HepG2 (cell line): ENCODE measurements around the gene FBLN7. TPM values are rescaled to one million over a fixed set of nuclear protein-coding genes. Genes with fewer than 3 reads are reported as not detected.

Source experiments
- BORCS8-MEF2B ChIP-seq: sonication (generic); formaldehyde crosslinking; IDR thresholded peaks from 2 replicates; pipeline ENCODE4 v1.8.0; 2022; ENCODE audit warnings: mild to moderate bottlenecking, missing genetic modification reagents
- EEA1 ChIP-seq: sonication (generic); formaldehyde crosslinking; IDR thresholded peaks from 2 replicates; pipeline ENCODE4 v1.5.1; 2020; ENCODE audit warnings: mild to moderate bottlenecking, missing genetic modification reagents, borderline replicate concordance
- IKZF4 ChIP-seq: sonication (generic); formaldehyde crosslinking; IDR thresholded peaks from 2 replicates; pipeline ENCODE4 v1.5.1; 2020; ENCODE audit warnings: borderline replicate concordance, mild to moderate bottlenecking, low read depth, missing genetic modification reagents; ENCODE audit errors: not compliant biosample characterization
- KDM5B ChIP-seq: sonication (generic); formaldehyde crosslinking; IDR thresholded peaks from 2 replicates; pipeline ENCODE4 v1.4.0; 2020; ENCODE audit warnings: missing genetic modification reagents, mild to moderate bottlenecking, borderline replicate concordance
- ONECUT2 ChIP-seq: sonication (generic); formaldehyde crosslinking; IDR thresholded peaks from 2 replicates; pipeline ENCODE4 v1.4.0; 2020; ENCODE audit warnings: missing genetic modification reagents
- POGZ ChIP-seq: sonication (generic); formaldehyde crosslinking; IDR thresholded peaks from 2 replicates; pipeline ENCODE4 v1.4.0; 2020; ENCODE audit warnings: mild to moderate bottlenecking, missing genetic modification reagents
- POLR2AphosphoS5 ChIP-seq: IDR thresholded peaks from 2 replicates; pipeline ENCODE4 v1.6.1; 2012; ENCODE audit warnings: low read depth, low read length
- REPIN1 ChIP-seq: sonication (generic); formaldehyde crosslinking; IDR thresholded peaks from 2 replicates; pipeline ENCODE4 v1.8.0; 2022; ENCODE audit warnings: missing genetic modification reagents, low read depth, mild to moderate bottlenecking, borderline replicate concordance
- SCMH1 ChIP-seq: sonication (generic); formaldehyde crosslinking; IDR thresholded peaks from 2 replicates; pipeline ENCODE4 v1.9.0; 2021; ENCODE audit warnings: missing genetic modification reagents, mild to moderate bottlenecking, borderline replicate concordance
- TCF12 ChIP-seq, 2 experiments: fragments of 450-650 bp in 1 of 2; sonication (generic) in 1 of 2; formaldehyde crosslinking in 1 of 2; IDR thresholded peaks; 2 replicates each; pipeline versions ENCODE4 v1.6.1 to v1.8.0; 2017 to 2022; ENCODE audit warnings: antibody characterized with exemption in 1 of 2, mild to moderate bottlenecking in 1 of 2, missing genetic modification reagents in 1 of 2, moderate library complexity in 1 of 2
- YY1 ChIP-seq: IDR thresholded peaks from 2 replicates; pipeline ENCODE4 v1.6.1; 2011; ENCODE audit warnings: low read length, low read depth, moderate library complexity, mild to moderate bottlenecking; ENCODE audit not compliant: insufficient read depth, insufficient replicate concordance
- ZBTB38 ChIP-seq: sonication (generic); formaldehyde crosslinking; IDR thresholded peaks from 2 replicates; pipeline ENCODE4 v1.5.1; 2020; ENCODE audit warnings: mild to moderate bottlenecking, missing genetic modification reagents
- ZMYM3 ChIP-seq: sonication (generic); formaldehyde crosslinking; IDR thresholded peaks from 2 replicates; pipeline ENCODE4 v1.5.1; 2020; ENCODE audit warnings: mild to moderate bottlenecking, missing genetic modification reagents
- ZNF142 ChIP-seq: sonication (generic); formaldehyde crosslinking; IDR thresholded peaks from 2 replicates; pipeline ENCODE4 v1.4.0; 2020; ENCODE audit warnings: missing genetic modification reagents
- ZNF333 ChIP-seq: sonication (generic); formaldehyde crosslinking; IDR thresholded peaks from 2 replicates; pipeline ENCODE4 v1.4.0; 2020; ENCODE audit warnings: mild to moderate bottlenecking, missing genetic modification reagents, borderline replicate concordance
- ZNF441 ChIP-seq: sonication (generic); formaldehyde crosslinking; IDR thresholded peaks from 2 replicates; pipeline ENCODE4 v1.7.0; 2021; ENCODE audit warnings: missing genetic modification reagents, borderline replicate concordance
- ZNF501 ChIP-seq: sonication (generic); formaldehyde crosslinking; IDR thresholded peaks from 2 replicates; pipeline ENCODE4 v1.5.1; 2020; ENCODE audit warnings: mild to moderate bottlenecking, moderate library complexity, missing genetic modification reagents
- ZNF557 ChIP-seq: sonication (generic); formaldehyde crosslinking; IDR thresholded peaks from 2 replicates; pipeline ENCODE4 v1.4.0; 2020; ENCODE audit warnings: missing genetic modification reagents
- ZNF652 ChIP-seq: IDR thresholded peaks from 2 replicates; pipeline ENCODE4 v1.6.1; 2016; ENCODE audit warnings: low read depth, borderline replicate concordance
- ZNF776 ChIP-seq: sonication (generic); formaldehyde crosslinking; IDR thresholded peaks from 2 replicates; pipeline ENCODE4 v1.4.0; 2020; ENCODE audit warnings: mild to moderate bottlenecking, missing genetic modification reagents
- ZNF891 ChIP-seq: sonication (generic); formaldehyde crosslinking; IDR thresholded peaks from 2 replicates; pipeline ENCODE4 v1.5.0; 2020; ENCODE audit warnings: mild to moderate bottlenecking, missing genetic modification reagents
- ZUFSP ChIP-seq: sonication (generic); formaldehyde crosslinking; IDR thresholded peaks from 2 replicates; pipeline ENCODE4 v1.9.0; 2021; ENCODE audit warnings: missing genetic modification reagents, mild to moderate bottlenecking, borderline replicate concordance
- polyA plus RNA-seq, 8 experiments: library from polyadenylated mRNA; depleted of rRNA in 3 of 8; stranded (reverse) in 7 of 8; unstranded in 1 of 8; fragments of >200 nt; fragmentation: Illumina TruSeq in 4 of 8; extraction: Trizol in 4 of 8; gene quantifications; 2 replicates each; pipeline versions ENCODE4 v1.2.1 to v1.2.3, GENCODE V29; 2011 to 2016; ENCODE audit warnings: low read depth in 4 of 8, missing spikeins in 1 of 8, mixed read lengths in 1 of 8; ENCODE audit not compliant: insufficient read depth in 1 of 8
- total RNA-seq, 5 experiments: library from RNA; depleted of rRNA; stranded (reverse); fragments of >200 nt; fragmentation: Illumina TruSeq; extraction: Trizol; gene quantifications; 2 replicates each; pipeline ENCODE4 v1.2.3, GENCODE V29; 2016; ENCODE audit warnings: low read depth in 1 of 5

The FBLN7 gene
- total and polyA plus RNA-seq, 2 of the 13 experiments (the other 11 are each of a cell fraction or from before 2014, with no cell fraction given): 1.4 to 2.3 TPM

- TF ChIP-seq ZNF441 (CRISPR knock-in tag) (no peak), ZNF652 (CRISPR knock-in tag) (no peak), POGZ (CRISPR knock-in tag) (no peak), ZBTB38 (CRISPR knock-in tag) (0 out of 2 replicates have a peak, but pooled peaks have one; percentile 2), ZUFSP (CRISPR knock-in tag) (no peak), ZNF333 (CRISPR knock-in tag) (peak; percentile 39; the same call in 1 of the 2 replicates), ZNF501 (CRISPR knock-in tag) (no peak), ZNF776 (CRISPR knock-in tag) (peak; percentile 67; the same call in 1 of the 2 replicates), SCMH1 (no peak), IKZF4 (peak; percentile 61), KDM5B (CRISPR knock-in tag) (no peak), ZNF891 (0 out of 2 replicates have a peak, but pooled peaks have one; percentile 37), ZMYM3 (CRISPR knock-in tag) (no peak; the same call in 1 of the 2 replicates), YY1 (peak; percentile 55), ZNF142 (CRISPR knock-in tag) (no peak), ZNF557 (CRISPR knock-in tag) (0 out of 2 replicates have a peak, but pooled peaks have one; percentile 62), BORCS8-MEF2B (CRISPR knock-in tag) (no peak), REPIN1 (no peak; the same call in 1 of the 2 replicates), TCF12 (IDR thresholded peaks at IDR 0.05) (no peak), TCF12 (CRISPR knock-in tag; IDR thresholded peaks at IDR 0.05) (0 out of 2 replicates have a peak, but pooled peaks have one; percentile 47), ONECUT2 (CRISPR knock-in tag) (no peak), POLR2AphosphoS5 (no peak), EEA1 (CRISPR knock-in tag) (peak; percentile 53; the same call in 1 of the 2 replicates)
Observed at GRCh38 chr2:112138159-112139032, at the start of gene FBLN7 (continued).
